Activated T-cell treated with anti-CD3 and anti-CD28 coated beads, Interleukin-2, amount 50 U/mL, for 24 hours (primary cell): ENCODE data around the gene ADD3.

Source experiments
- DNase-seq: peaks from one replicate; pipeline ENCODE4 v3.0.0-alpha.2; 2020
- H3K27ac Mint-ChIP-seq: 2 replicates; pipeline ENCODE4 v1.8.0; 2020; ENCODE audit warnings: mild to moderate bottlenecking, mixed read lengths
- H3K27me3 Mint-ChIP-seq: 2 replicates; pipeline ENCODE4 v1.8.0; 2020; ENCODE audit warnings: mixed read lengths
- H3K36me3 Mint-ChIP-seq: 2 replicates; pipeline ENCODE4 v1.8.0; 2020; ENCODE audit warnings: low read depth, mixed read lengths
- H3K4me1 Mint-ChIP-seq: 2 replicates; pipeline ENCODE4 v1.8.0; 2020; ENCODE audit warnings: low read depth, mixed read lengths
- H3K4me3 Mint-ChIP-seq: 2 replicates; pipeline ENCODE4 v1.8.0; 2020; ENCODE audit warnings: mild to moderate bottlenecking, moderate library complexity, mixed read lengths
- H3K9me3 Mint-ChIP-seq: 2 replicates; pipeline ENCODE4 v1.8.0; 2020; ENCODE audit warnings: mixed read lengths

Gene ADD3

GRCh38 chr10:110137142-110137545 is 129.4 kb downstream of the ADD3 start:
- H3K4me3 Mint-ChIP-seq: no peak overlapping the region
- DNase-seq: no peak

GRCh38 chr10:110138197-110138812 is 130.5 kb downstream of the ADD3 start:
- peaks cover 7% of the 10 kb centered on the region for H3K36me3 Mint-ChIP-seq
- no peak overlapping the region for H3K4me3 Mint-ChIP-seq
- peaks cover 42% of the 10 kb centered on the region for H3K4me1 Mint-ChIP-seq
- H3K9me3 Mint-ChIP-seq: no peaks in the 10 kb centered on the region
- DNase-seq: no peak
- H3K27ac Mint-ChIP-seq: peak overlapping the region; percentile 60
- no peaks in the 10 kb centered on the region for H3K27me3 Mint-ChIP-seq

More at GRCh38 chr10:110137142-110137545, 129.4 kb downstream of the ADD3 start:
- H3K36me3 Mint-ChIP-seq: peaks cover 16% of the 10 kb centered on the region
- H3K9me3 Mint-ChIP-seq: no peaks in the 10 kb centered on the region
- H3K4me1 Mint-ChIP-seq: peaks cover 38% of the 10 kb centered on the region
- H3K27ac Mint-ChIP-seq: peak overlapping the region; percentile 54
- no peaks in the 10 kb centered on the region for H3K27me3 Mint-ChIP-seq

GRCh38 chr10:110141185-110141584 is 133.4 kb downstream of the ADD3 start:
- Mint-ChIP-seq H3K4me3 (no peak overlapping the region), H3K27me3 (no peaks in the 10 kb centered on the region), H3K4me1 (peaks cover 35% of the 10 kb centered on the region), H3K9me3 (no peaks in the 10 kb centered on the region), H3K27ac (no peak overlapping the region), H3K36me3 (no peaks in the 10 kb centered on the region)
- DNase-seq: no peak

DNA sequence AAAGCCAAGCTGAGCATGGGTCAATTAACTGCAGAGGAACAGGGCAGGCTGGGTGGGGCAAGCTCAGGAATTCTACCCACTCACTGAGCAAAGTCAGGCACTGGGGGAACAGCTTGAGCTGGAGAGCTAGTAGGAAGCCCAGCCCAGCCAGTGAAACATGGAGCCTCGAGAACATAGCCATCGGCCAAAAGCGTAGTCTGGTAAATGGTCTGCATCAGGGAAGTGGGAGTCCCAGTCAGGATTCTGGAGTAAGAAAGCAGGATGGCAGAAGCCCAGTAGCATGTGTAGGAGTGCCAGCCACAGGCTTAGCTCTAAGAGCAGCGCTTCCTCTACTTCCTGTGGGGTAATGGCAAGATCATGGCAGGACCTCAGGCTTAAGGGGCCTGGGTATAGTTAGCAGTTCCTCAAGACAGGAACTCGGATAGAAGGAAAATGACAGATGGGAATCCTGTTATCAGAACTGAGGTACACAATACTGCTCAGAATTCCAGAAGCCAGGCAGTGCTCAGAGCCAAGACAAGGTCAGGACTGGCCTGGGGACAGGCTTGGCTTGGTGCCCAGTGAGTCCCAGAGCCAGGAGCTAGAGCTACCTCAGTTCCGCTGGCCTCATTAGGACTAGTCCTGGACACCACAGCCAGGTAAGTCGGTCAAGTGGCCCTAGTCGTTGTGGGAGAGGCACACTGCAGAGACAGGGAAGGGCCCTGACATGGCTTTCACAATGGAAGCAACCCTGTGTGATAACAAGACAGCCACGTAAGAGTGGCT is 134.3 kb downstream of the ADD3 start:
- Mint-ChIP-seq H3K4me3 (no peak overlapping the region), H3K4me1 (peaks cover 31% of the 10 kb centered on the region), H3K27ac (no peak overlapping the region), H3K36me3 (no peaks in the 10 kb centered on the region), H3K27me3 (peaks cover 4% of the 10 kb centered on the region), H3K9me3 (no peaks in the 10 kb centered on the region)
- DNase-seq: no peak

- Mint-ChIP-seq H3K36me3 (no peaks in the 10 kb centered on the region), H3K27me3 (peaks cover 8% of the 10 kb centered on the region), H3K27ac (no peak overlapping the region), H3K9me3 (no peaks in the 10 kb centered on the region), H3K4me1 (peaks cover 24% of the 10 kb centered on the region), H3K4me3 (no peak overlapping the region)
- DNase-seq: no peak
Observed at GRCh38 chr10:110142965-110143364, 135.2 kb downstream of the ADD3 start.

DNA sequence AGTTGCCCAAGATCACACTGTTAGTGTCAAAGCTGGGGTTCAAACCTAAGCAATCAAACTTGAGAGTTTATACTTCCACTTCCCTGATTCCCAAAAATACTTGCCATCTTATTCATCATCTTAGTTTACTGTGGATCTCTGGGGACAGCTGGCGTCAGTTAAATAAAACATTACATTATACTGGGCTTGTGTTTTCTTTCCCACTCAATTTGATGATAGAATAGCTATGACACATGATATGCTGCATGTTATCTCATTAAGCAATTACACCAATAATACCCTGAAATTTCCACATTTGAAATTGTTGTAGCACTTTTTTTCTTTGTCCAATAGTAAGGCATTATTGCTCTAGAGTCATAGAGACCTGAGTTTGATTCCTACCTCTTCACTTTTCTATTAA is 136.7 kb downstream of the ADD3 start:
- DNase-seq: no peak
- no peaks in the 10 kb centered on the region for H3K9me3 Mint-ChIP-seq
- H3K4me3 Mint-ChIP-seq: no peak overlapping the region
- H3K27ac Mint-ChIP-seq: no peak overlapping the region
- H3K36me3 Mint-ChIP-seq: no peaks in the 10 kb centered on the region
- peaks cover 22% of the 10 kb centered on the region for H3K27me3 Mint-ChIP-seq
- H3K4me1 Mint-ChIP-seq: peaks cover 21% of the 10 kb centered on the region

GRCh38 chr10:110147961-110148360 is 140.2 kb downstream of the ADD3 start:
- Mint-ChIP-seq H3K4me3 (no peak overlapping the region), H3K27me3 (peaks cover 50% of the 10 kb centered on the region), H3K4me1 (peaks cover 9% of the 10 kb centered on the region), H3K9me3 (no peaks in the 10 kb centered on the region), H3K36me3 (no peaks in the 10 kb centered on the region), H3K27ac (no peak overlapping the region)
- DNase-seq: no peak

DNA sequence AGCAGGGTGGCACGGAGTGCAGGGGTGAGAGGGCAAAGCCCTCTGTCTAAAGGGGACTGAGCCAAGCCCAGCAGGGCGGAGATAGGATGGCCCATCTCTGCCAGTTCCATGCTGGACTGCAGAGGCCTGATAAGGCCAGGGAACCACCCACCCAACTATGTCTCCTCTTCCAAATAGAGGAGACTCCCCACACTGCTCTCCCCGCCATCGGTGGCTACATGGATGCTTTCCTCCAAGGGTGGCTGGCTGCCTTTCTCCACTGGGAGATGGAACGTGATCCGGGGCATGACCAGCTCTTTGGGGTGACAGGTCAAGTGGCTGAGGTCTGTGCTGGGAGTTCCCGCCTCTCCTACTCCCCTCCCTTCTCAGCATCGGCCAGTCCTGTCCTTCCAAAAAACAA is 141.5 kb downstream of the ADD3 start:
- Mint-ChIP-seq H3K9me3 (no peaks in the 10 kb centered on the region), H3K4me1 (peaks cover 5% of the 10 kb centered on the region), H3K4me3 (no peak overlapping the region), H3K36me3 (no peaks in the 10 kb centered on the region), H3K27ac (no peak overlapping the region), H3K27me3 (peaks cover 63% of the 10 kb centered on the region)
- DNase-seq: no peak

GRCh38 chr10:110150046-110150445 is 142.3 kb downstream of the ADD3 start:
- Mint-ChIP-seq H3K27me3 (peaks cover 71% of the 10 kb centered on the region), H3K9me3 (no peaks in the 10 kb centered on the region), H3K4me3 (no peak overlapping the region), H3K4me1 (peaks cover 5% of the 10 kb centered on the region), H3K27ac (no peak overlapping the region), H3K36me3 (no peaks in the 10 kb centered on the region)
- no peak for DNase-seq

DNA sequence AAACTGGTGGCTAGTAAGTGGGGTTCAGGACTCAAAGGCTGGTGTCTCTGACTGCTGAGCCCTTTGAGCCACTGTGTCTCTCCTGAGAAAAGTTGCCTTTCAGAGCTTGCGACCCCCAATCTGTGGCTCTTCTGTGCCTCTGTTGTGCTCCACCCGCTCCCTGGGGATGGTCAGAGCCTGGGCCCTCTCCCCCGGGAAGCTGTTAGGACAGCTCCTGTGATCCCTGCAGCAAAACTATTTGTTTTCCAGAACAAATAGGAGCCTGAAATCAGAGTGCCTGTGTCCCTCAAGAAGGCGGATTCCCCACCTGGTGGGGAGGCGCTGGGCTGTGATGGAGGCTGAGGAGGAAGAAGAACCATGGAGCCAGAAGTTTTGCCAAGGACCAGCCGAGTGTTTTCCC is 143.2 kb downstream of the ADD3 start:
- H3K27ac Mint-ChIP-seq: no peak overlapping the region
- DNase-seq: no peak
- peaks cover 79% of the 10 kb centered on the region for H3K27me3 Mint-ChIP-seq
- H3K36me3 Mint-ChIP-seq: no peaks in the 10 kb centered on the region
- no peak overlapping the region for H3K4me3 Mint-ChIP-seq
- no peaks in the 10 kb centered on the region for H3K9me3 Mint-ChIP-seq
- peaks cover 7% of the 10 kb centered on the region for H3K4me1 Mint-ChIP-seq

DNA sequence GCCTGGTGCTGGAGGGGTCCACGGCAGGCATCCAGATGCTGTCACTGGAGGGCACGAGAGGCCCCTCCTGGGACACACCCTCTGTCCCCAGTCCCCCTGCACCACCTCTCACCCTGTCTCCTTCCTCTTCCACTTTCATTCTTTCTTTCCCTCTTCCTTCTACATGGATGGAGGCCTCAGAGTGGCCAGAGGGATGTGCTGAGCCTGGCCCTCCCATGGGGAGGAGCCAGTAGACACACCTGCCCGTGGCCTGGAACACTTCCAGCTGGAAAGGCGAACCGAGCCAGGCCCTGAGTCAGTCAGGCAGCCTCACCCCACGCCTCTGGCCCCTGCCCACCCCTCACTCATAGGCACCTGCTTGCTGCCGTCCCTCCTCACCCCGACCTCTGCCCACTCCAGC is 143.7 kb downstream of the ADD3 start:
- Mint-ChIP-seq H3K4me3 (no peak overlapping the region), H3K4me1 (peaks cover 10% of the 10 kb centered on the region), H3K27me3 (peaks cover 80% of the 10 kb centered on the region), H3K27ac (no peak overlapping the region), H3K9me3 (no peaks in the 10 kb centered on the region), H3K36me3 (no peaks in the 10 kb centered on the region)
- DNase-seq: no peak

GRCh38 chr10:110151971-110152370 is 144.2 kb downstream of the ADD3 start:
- H3K4me1 Mint-ChIP-seq: peaks cover 15% of the 10 kb centered on the region
- H3K9me3 Mint-ChIP-seq: no peaks in the 10 kb centered on the region
- DNase-seq: no peak
- no peak overlapping the region for H3K27ac Mint-ChIP-seq
- peaks cover 82% of the 10 kb centered on the region for H3K27me3 Mint-ChIP-seq
- H3K4me3 Mint-ChIP-seq: no peak overlapping the region
- H3K36me3 Mint-ChIP-seq: no peaks in the 10 kb centered on the region

- DNase-seq: no peak
- Mint-ChIP-seq H3K9me3 (no peaks in the 10 kb centered on the region), H3K27ac (no peak overlapping the region), H3K4me1 (peaks cover 17% of the 10 kb centered on the region), H3K27me3 (peaks cover 87% of the 10 kb centered on the region), H3K36me3 (no peaks in the 10 kb centered on the region), H3K4me3 (no peak overlapping the region)
Observed at GRCh38 chr10:110153396-110153795, 145.6 kb downstream of the ADD3 start.

DNA sequence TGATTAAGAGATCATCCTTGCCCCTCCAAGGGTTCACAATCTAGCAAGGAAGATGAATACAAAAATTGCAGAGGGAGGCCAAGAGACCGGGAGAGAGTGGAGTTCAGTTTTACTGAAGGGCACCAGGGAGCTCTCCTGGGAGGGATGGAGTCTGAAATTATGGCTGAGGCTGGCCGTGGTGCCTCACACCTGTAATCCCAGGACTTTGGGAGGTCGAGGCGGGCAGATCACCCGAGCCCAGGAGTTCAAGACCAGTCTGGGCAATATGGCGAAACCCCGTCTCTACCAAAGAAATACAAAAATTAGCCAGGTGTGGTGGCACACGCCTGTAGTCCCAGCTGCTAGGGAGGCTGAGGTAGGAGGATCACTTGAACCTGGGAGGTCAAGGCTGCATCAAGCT is 148.3 kb downstream of the ADD3 start:
- DNase-seq: peak; percentile 24
- Mint-ChIP-seq H3K4me1 (peaks cover 17% of the 10 kb centered on the region), H3K9me3 (no peaks in the 10 kb centered on the region), H3K4me3 (no peak overlapping the region), H3K27me3 (peaks cover 91% of the 10 kb centered on the region), H3K36me3 (no peaks in the 10 kb centered on the region), H3K27ac (no peak overlapping the region)
